Measurements from ENCODE around the gene MUC6. TPM values are rescaled to one million over a fixed set of nuclear protein-coding genes. Genes with fewer than 3 reads are reported as not detected.

Gene MUC6
- total RNA-seq, 4 donors from 2014 or later: 0.19 TPM; not detected in 3

GRCh38 chr11:1060410-1060809 is 23.9 kb upstream of the MUC6 start:
- Histone ChIP-seq H3K36me3 (no peaks in the 10 kb centered on the region), H3K27ac (peak overlapping the region in 1 of 4 donors; percentile 2), H3K9me3 (peaks cover 0 to 9% (median 0%) of the 10 kb centered on the region in 3 donors), H3K27me3 (peaks cover 0 to 66% (median 3%) of the 10 kb centered on the region in 4 donors), H3K4me3 (no peak overlapping the region), H3K4me1 (peaks cover 0 to 10% (median 3%) of the 10 kb centered on the region in 3 donors)
- intact Hi-C loops (cut with DNase I): no loop called here
- 58 to 85% methylated on average over 12 to 16 of the region's 16 CpGs for WGBS, 2 donors
- no peak for DNase-seq
- TF ChIP-seq POLR2A (IDR thresholded peaks at IDR 0.05): no peak
- no peak for TF ChIP-seq CTCF (IDR thresholded peaks at IDR 0.05)

GRCh38 chr11:1059759-1060158 is 23.2 kb upstream of the MUC6 start:
- no peak for DNase-seq

GRCh38 chr11:1057806-1058205 is 21.3 kb upstream of the MUC6 start:
- Histone ChIP-seq H3K4me1 (peaks cover 0 to 23% (median 3%) of the 10 kb centered on the region in 3 donors), H3K36me3 (no peaks in the 10 kb centered on the region), H3K27ac (no peak overlapping the region), H3K9me3 (peaks cover 0 to 9% (median 0%) of the 10 kb centered on the region in 3 donors), H3K4me3 (no peak overlapping the region), H3K27me3 (peaks cover 0 to 75% (median 3%) of the 10 kb centered on the region in 4 donors)
- intact Hi-C loops (cut with DNase I): no loop called here
- 89% methylated on average over 14 to 16 of the region's 16 CpGs for whole genome bisulfite sequencing, 2 donors
- no peak for DNase-seq
- no peak for TF ChIP-seq CTCF (IDR thresholded peaks at IDR 0.05)
- no peak for TF ChIP-seq POLR2A (IDR thresholded peaks at IDR 0.05)

More at GRCh38 chr11:1059759-1060158, 23.2 kb upstream of the MUC6 start:
- intact Hi-C loops (cut with DNase I): no loop called here
- WGBS, 2 donors: 74 to 84% methylated on average over 10 to 13 of the region's 15 CpGs
- peaks cover 0 to 66% (median 3%) of the 10 kb centered on the region in 4 donors for H3K27me3 ChIP-seq
- peaks cover 0 to 9% (median 0%) of the 10 kb centered on the region in 3 donors for H3K9me3 ChIP-seq
- H3K36me3 ChIP-seq: no peaks in the 10 kb centered on the region
- no peak overlapping the region for H3K27ac ChIP-seq
- TF ChIP-seq POLR2A (IDR thresholded peaks at IDR 0.05) (no peak), CTCF (IDR thresholded peaks at IDR 0.05) (no peak)
- no peak overlapping the region for H3K4me3 ChIP-seq
- peaks cover 0 to 14% (median 3%) of the 10 kb centered on the region in 3 donors for H3K4me1 ChIP-seq

GRCh38 chr11:1055990-1056771 is 19.7 kb upstream of the MUC6 start:
- no peaks in the 10 kb centered on the region for H3K36me3 ChIP-seq
- intact Hi-C loops (cut with DNase I): no loop called here
- H3K4me1 ChIP-seq: peaks cover 0 to 28% (median 4%) of the 10 kb centered on the region in 3 donors
- WGBS, 2 donors: 79 to 80% methylated on average over 16 to 36 of the region's 46 CpGs
- H3K9me3 ChIP-seq: no peaks in the 10 kb centered on the region
- peaks cover 0 to 79% (median 3%) of the 10 kb centered on the region in 4 donors for H3K27me3 ChIP-seq
- no peak overlapping the region for H3K4me3 ChIP-seq
- no peak for DNase-seq
- TF ChIP-seq CTCF (IDR thresholded peaks at IDR 0.05): no peak
- TF ChIP-seq POLR2A (IDR thresholded peaks at IDR 0.05): no peak
- no peak overlapping the region for H3K27ac ChIP-seq

- Histone ChIP-seq H3K27ac (no peak overlapping the region), H3K27me3 (peaks cover 0 to 89% (median 3%) of the 10 kb centered on the region in 4 donors), H3K9me3 (no peaks in the 10 kb centered on the region), H3K36me3 (no peaks in the 10 kb centered on the region), H3K4me3 (no peak overlapping the region), H3K4me1 (peaks cover 6 to 28% (median 7%) of the 10 kb centered on the region in 3 donors)
- intact Hi-C loops (cut with DNase I): no loop called here
- WGBS, 2 donors: 75 to 90% methylated on average over 2 of the region's 17 CpGs
- no peak for TF ChIP-seq POLR2A (IDR thresholded peaks at IDR 0.05)
- TF ChIP-seq CTCF (IDR thresholded peaks at IDR 0.05): no peak
- no peak for DNase-seq
Observed at GRCh38 chr11:1055109-1055703, 18.7 kb upstream of the MUC6 start.
